Activated T-cell treated with anti-CD3 and anti-CD28 coated beads for 1 hour (primary cell): ENCODE measurements around the gene PRSS2.
"Not testable (repeated sequence)": the region's sequence is repeated elsewhere in the genome, so short reads cannot be mapped to it uniquely, and the experiment has no call there.

ENCODE experiments used
- DNase-seq: peaks from one replicate; pipeline ENCODE4 v3.0.0-alpha.2; 2020; ENCODE audit warnings: low read depth

PRSS2 gene

DNA sequence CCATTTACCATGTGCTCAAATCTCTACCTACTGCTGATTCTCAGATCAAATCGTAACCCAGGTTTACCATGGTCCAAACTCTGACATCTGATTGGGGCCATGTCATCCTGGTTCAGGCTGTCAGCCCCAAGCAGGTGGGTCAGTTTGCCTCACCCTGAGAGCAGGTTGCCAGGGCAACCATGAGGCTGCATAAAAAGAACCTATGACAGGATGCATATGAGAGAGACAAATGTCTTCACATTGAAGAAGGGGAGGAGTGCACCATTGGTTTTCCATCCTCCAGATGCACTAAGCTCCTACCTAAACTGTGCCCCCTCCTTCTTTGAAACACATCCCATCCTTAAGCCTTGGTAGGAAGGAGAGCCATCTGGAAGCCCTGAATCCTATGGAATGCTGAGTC, 11.3 kb upstream of the PRSS2 start:
- no peak for DNase-seq

- DNase-seq = no peak
Observed at GRCh38 chr7:142760071-142760642, 10.6 kb upstream of the PRSS2 start.

GRCh38 chr7:142761606-142762005, 9.2 kb upstream of the PRSS2 start:
- DNase-seq = not testable (repeated sequence)

DNA sequence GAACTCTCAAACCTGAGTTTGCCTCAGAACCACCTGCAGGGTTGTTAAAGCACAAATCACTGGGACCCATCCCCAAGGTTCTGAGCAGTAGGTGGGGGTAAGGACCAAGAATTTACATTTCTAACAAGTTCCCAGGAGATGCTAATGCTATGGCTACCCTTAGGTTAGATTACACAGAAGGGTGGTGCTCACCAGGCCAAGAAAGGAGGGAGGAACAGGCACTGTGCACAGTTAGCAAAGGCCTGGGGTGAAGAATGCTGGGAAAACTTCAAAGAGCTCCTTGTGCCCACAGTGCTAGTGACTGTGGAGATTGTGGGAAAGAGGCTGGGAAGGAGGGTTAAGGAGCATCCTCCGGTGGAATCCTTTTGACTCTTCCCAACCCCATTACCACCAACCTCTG, 8.7 kb upstream of the PRSS2 start:
- DNase-seq = no peak

GRCh38 chr7:142767451-142767850, 3.3 kb upstream of the PRSS2 start:
- no peak for DNase-seq

- no peak for DNase-seq
Observed at GRCh38 chr7:142767861-142768260, 2.9 kb upstream of the PRSS2 start.

- not testable (repeated sequence) for DNase-seq
Observed at GRCh38 chr7:142768885-142769284, 1.9 kb upstream of the PRSS2 start.

DNA sequence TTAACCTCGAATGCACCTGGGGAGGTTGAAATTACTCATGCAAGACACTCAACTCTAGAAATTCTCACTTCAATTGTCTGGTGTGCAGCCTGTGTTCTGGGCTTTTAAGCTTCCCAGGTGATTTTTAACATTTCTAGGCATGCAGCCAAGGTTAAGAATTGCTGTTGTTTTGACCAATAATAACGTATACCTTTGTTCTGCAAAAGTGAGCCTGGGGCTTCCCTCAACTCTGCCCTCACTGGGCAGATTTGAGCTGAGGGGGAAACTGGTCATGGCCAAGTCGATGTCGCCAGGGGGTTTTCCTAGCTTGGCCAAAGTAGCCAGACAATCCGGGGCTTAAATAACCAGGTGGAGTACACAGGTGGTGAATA, 568 bp downstream of the PRSS2 start:
- DNase-seq = no peak

GRCh38 chr7:142772051-142772450, 1.3 kb downstream of the PRSS2 start:
- DNase-seq = no peak

- DNase-seq = no peak
Observed at GRCh38 chr7:142772673-142773072, 1.9 kb downstream of the PRSS2 start.

DNA sequence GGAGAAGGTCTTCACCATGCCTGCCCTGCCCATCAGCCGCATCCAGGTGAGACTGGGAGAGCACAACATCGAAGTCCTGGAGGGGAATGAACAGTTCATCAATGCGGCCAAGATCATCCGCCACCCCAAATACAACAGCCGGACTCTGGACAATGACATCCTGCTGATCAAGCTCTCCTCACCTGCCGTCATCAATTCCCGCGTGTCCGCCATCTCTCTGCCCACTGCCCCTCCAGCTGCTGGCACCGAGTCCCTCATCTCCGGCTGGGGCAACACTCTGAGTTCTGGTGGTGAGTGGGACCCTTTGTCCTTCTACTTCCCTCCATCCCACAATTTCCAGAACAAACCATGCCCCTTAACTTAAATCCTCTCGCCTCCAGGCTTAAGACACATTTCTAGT, 2.5 kb downstream of the PRSS2 start:
- DNase-seq = no peak

DNA sequence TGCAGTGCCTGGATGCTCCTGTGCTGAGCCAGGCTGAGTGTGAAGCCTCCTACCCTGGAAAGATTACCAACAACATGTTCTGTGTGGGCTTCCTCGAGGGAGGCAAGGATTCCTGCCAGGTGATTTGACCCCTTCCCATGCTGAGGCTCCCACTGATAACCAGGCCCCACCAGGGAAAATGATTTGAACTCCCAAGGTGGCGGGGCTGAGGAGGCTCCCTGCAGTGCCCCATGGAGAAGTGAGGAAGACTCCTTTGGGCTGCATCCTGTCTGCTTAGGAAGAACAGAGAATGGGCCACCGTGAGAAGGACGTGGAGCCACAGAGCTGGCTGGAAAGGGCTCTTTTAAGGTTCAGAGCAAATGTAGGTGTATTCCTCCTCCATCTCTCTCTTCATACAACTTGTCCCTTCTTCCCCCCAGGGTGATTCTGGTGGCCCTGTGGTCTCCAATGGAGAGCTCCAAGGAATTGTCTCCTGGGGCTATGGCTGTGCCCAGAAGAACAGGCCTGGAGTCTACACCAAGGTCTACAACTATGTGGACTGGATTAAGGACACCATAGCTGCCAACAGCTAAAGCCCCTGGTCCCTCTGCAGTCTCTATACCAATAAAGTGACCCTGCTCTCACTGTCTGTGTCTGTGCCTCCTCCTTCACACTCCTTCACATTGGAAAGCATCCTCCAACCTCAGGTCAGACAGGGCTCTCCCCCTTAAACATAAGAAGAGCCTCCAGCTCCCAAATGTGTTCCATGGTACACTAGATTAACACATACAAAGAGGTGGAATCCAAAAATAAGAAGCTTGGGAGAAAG, 3.4 kb downstream of the PRSS2 start:
- DNase-seq = no peak

DNA sequence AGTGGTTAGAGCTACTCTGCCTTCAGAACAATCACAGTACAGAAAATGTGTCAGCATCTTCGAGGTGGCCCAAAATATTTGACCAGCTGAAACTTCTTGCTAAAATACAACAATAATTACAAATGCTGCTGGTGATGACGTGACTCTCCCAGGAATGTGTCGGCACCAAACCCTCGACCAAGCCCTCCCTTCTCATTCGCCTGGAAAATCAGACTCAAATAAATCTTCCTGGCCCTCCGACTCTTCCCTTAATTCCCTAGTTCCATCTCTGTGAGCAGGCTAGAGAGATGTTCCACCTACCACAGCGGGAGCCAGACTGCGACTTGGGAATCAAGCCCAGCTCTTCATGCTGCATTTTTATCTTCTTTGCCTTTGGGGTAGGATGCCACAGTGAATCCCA, 4.1 kb downstream of the PRSS2 start:
- DNase-seq = no peak

- DNase-seq = not testable (repeated sequence)
Observed at GRCh38 chr7:142775351-142776115, 4.8 kb downstream of the PRSS2 start.

DNA sequence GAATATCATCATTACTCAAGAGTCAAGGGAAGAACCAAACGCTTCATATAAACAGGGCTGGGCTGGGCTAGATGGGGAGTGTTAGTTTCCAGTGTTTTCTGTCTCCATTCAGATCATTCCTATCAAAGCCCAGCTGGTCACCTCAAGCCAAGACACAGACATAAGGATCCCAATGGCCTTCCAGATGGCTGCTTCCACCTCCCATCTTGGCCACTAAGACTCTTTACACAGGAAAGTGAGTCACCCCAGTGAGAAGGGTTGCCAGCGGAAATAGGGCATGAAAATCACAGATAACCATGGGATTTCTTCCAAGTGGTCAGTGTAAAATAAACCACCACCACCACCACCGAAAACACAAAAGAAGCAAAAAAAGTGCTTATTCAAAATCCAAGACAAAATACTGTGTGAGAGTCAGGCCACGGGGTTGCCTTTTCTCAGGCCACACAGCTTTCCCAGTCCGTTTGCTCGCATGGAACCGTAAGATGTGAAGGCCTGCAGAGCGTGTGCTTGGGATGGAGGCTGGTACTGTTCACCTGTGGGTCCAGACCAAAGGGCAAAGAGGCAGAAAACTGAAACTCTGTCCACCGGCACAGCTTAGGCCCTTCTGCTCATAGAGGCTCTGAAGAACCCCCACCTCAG, 5.6 kb downstream of the PRSS2 start:
- DNase-seq = no peak

- DNase-seq = not testable (repeated sequence)
Observed at GRCh38 chr7:142776845-142777225, 6.1 kb downstream of the PRSS2 start.

- DNase-seq = no peak
Observed at GRCh38 chr7:142777318-142777717, 6.5 kb downstream of the PRSS2 start.

DNA sequence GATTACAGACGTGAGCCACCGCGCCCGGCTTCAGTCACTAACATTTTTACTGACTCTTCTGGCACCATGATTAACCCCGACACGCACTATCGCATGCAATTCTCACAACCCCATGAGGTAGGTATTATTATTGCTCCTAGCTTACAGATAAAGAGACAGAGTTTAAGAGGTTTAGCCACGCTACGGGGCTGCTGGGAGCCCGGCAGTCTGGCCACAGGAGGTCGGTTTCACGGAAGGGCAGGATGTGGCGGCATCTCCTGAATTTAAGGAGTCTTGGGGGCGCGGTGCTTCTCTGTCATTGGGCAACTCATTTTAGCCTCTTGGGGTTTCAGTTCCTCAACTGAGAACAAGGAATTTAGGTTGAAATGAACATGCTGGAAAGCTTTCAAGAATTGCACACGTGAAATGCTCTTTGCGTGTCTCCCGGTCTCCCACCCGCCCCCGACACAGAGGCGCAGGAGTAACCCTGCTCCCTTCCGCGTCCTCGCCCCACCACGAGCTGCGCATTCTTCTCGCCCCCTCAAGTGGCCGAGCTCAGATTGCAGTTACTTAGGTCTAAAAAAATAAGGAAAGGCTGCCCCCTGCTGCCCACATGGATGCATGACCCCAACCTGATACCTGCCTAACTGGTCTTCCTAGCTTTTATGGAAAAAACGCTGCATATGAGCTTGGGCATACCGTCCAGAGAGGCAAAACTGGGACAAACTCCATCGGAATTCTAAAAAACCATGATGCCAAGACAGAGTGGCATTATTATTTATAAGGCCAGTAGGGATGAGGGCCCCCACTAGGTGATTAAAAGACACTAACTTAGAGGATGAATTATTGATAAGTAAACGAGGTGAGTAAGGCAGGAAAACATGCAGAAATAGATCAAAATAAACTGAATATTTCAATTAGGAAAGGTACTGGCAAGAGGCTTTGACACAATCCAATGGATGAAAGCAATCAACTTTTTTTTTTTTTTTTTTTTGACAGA, 12.4 kb downstream of the PRSS2 start:
- DNase-seq = peak; percentile 64

GRCh38 chr7:142784096-142784495, 13.3 kb downstream of the PRSS2 start:
- no peak for DNase-seq

GRCh38 chr7:142784716-142785115, 13.9 kb downstream of the PRSS2 start:
- DNase-seq = no peak

DNA sequence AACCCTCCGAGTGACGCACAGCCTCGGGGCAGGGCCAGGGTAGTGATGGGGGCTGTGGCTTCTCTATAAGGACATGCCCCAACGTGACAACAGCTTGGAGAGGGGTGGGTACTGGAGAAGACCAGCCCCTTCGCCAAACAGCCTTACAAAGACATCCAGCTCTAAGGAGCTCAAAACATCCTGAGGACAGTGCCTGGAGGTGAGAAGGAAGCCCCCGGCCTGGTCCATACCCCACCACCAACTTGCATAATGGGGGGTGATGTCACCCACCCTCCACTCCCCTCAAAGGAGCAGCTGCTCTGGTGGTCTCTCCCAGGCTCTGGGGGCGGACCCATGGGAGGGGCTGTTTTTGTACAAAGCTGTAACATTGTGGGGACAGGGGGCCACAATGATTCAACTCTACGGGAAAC, 15.1 kb downstream of the PRSS2 start:
- DNase-seq = peak; percentile 61
